K562 treated with DMSO at 1 percent for 48 hours (cell line): ENCODE measurements around the gene ITGB5. TPM values are rescaled to one million over a fixed set of nuclear protein-coding genes. Genes with fewer than 3 reads are reported as not detected.

Experiments
- total RNA-seq: library from RNA; unstranded; fragments of 300-600 nt; gene quantifications from 2 replicates; pipeline ENCODE4 v1.2.3, GENCODE V29; 2022; ENCODE audit warnings: low replicate concordance; ENCODE audit errors: extremely low read depth

ITGB5 gene
- total RNA-seq: not detected in 2 replicates

GRCh38 chr3:124887177-124887931, at the start of gene ITGB5:
TSS of gene ITGB5 (minus strand) at chr3:124887365. CDS start at chr3:124887000, 365 bp downstream.

GRCh38 chr3:124934577-124934976, 47.4 kb upstream of the ITGB5 start, which contains the start of gene MUC13:
TSS of gene MUC13 (minus strand) at chr3:124934751. CDS start at chr3:124934712, 39 bp downstream.

GRCh38 chr3:124730129-124730940, 156.8 kb downstream of the ITGB5 start, which contains the start of gene UMPS:
TSS of gene UMPS (plus strand) at chr3:124730452. CDS start at chr3:124730472, 20 bp downstream.

Other genes with a start within 250 kb of the ITGB5 start
- not detected in 2 replicates for gene UMPS, start 156.9 kb downstream of the ITGB5 start, total RNA-seq
- gene MUC13, start 47.4 kb upstream of the ITGB5 start, total RNA-seq: not detected in 2 replicates
- not detected in 2 replicates for gene HEG1, start 168.6 kb upstream of the ITGB5 start, total RNA-seq